Measurements from ENCODE around the gene HMCN1.
"Not testable (repeated sequence)": the region's sequence is repeated elsewhere in the genome, so short reads cannot be mapped to it uniquely, and the experiment has no call there.

DNA sequence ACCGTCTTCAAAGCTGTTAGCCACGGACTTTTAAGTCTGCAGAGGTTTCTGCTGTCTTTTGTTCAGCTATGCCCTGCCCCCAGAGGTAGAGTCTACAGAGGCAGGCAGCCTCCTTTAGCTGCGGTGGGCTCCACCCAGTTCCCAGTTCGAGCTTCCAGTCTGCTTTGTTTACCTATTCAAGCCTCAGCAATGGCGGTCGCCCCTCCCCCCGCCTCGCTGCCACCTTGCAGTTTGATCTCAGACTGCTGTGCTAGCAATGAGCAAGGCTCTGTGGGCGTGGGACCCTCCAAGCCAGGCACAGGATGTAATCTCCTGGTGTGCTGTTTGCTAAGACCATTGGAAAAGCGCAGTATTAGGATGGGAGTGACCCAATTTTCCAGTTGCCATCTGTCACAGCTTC is 49.7 kb downstream of the HMCN1 start:
- not testable (repeated sequence) for TF ChIP-seq PPARA (CRISPR knock-in tag; IDR thresholded peaks at IDR 0.05; ENCODE audit: borderline replicate concordance); ESRRG (CRISPR knock-in tag; IDR thresholded peaks at IDR 0.05); ZFP30 (CRISPR knock-in tag; IDR thresholded peaks at IDR 0.05); GLIS3 (CRISPR knock-in tag; IDR thresholded peaks at IDR 0.05)
- TF ChIP-seq, protein P1, sequence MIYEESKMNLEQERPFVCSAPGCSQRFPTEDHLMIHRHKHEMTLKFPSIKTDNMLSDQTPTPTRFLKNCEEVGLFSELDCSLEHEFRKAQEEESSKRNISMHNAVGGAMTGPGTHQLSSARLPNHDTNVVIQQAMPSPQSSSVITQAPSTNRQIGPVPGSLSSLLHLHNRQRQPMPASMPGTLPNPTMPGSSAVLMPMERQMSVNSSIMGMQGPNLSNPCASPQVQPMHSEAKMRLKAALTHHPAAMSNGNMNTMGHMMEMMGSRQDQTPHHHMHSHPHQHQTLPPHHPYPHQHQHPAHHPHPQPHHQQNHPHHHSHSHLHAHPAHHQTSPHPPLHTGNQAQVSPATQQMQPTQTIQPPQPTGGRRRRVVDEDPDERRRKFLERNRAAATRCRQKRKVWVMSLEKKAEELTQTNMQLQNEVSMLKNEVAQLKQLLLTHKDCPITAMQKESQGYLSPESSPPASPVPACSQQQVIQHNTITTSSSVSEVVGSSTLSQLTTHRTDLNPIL (CRISPR knock-in tag; IDR thresholded peaks at IDR 0.05; ENCODE audit: low read depth): not testable (repeated sequence)
- TF ChIP-seq, protein P2, sequence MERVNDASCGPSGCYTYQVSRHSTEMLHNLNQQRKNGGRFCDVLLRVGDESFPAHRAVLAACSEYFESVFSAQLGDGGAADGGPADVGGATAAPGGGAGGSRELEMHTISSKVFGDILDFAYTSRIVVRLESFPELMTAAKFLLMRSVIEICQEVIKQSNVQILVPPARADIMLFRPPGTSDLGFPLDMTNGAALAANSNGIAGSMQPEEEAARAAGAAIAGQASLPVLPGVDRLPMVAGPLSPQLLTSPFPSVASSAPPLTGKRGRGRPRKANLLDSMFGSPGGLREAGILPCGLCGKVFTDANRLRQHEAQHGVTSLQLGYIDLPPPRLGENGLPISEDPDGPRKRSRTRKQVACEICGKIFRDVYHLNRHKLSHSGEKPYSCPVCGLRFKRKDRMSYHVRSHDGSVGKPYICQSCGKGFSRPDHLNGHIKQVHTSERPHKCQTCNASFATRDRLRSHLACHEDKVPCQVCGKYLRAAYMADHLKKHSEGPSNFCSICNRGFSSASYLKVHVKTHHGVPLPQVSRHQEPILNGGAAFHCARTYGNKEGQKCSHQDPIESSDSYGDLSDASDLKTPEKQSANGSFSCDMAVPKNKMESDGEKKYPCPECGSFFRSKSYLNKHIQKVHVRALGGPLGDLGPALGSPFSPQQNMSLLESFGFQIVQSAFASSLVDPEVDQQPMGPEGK (CRISPR knock-in tag; IDR thresholded peaks at IDR 0.05; ENCODE audit: borderline replicate concordance): not testable (repeated sequence)
